Measurements from ENCODE around the gene PARP8.

The PARP8 gene

DNA sequence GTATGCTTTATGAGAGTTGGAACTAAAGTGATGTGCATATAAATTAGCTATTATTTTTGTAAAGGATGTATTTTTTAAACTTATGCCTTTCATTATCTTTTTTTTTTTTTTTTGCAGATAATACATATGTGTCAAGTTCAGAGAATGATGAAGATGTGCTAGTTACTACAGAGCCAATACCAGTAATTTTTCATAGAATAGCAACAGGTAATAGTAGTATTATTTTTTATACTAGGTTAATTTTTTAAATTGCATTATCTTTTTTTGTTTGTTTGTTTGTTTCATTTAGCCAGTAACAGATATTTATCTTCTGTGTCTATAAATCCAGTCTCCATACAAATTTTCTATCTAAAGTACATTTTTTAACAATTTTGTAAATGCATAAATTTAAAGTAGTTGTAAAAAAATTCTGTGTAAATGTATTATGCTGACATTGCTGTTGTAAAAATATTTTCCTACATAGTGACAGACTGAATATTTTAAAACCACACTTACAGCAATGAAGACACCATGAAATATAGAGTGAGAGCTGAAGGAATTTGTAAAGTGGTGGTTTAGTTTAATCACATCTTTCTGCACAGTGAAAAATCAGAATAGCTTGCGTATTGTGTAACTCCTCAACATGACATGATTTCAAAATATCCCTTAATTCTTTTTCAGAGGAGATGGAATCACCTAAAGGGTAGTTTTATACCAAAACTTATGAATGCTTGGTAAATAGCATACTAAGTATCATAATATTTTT is 93.3 kb downstream of the PARP8 start:
- no peak overlapping the region for H3K4me3 ChIP-seq (ENCODE audit: low read length)
- TF ChIP-seq, protein P1, sequence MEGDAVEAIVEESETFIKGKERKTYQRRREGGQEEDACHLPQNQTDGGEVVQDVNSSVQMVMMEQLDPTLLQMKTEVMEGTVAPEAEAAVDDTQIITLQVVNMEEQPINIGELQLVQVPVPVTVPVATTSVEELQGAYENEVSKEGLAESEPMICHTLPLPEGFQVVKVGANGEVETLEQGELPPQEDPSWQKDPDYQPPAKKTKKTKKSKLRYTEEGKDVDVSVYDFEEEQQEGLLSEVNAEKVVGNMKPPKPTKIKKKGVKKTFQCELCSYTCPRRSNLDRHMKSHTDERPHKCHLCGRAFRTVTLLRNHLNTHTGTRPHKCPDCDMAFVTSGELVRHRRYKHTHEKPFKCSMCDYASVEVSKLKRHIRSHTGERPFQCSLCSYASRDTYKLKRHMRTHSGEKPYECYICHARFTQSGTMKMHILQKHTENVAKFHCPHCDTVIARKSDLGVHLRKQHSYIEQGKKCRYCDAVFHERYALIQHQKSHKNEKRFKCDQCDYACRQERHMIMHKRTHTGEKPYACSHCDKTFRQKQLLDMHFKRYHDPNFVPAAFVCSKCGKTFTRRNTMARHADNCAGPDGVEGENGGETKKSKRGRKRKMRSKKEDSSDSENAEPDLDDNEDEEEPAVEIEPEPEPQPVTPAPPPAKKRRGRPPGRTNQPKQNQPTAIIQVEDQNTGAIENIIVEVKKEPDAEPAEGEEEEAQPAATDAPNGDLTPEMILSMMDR (conservative IDR thresholded peaks at IDR 0.05; ENCODE audit: low read depth, low read length) = no peak
- no peak for DNase-seq (ENCODE audit: low read depth)

DNA sequence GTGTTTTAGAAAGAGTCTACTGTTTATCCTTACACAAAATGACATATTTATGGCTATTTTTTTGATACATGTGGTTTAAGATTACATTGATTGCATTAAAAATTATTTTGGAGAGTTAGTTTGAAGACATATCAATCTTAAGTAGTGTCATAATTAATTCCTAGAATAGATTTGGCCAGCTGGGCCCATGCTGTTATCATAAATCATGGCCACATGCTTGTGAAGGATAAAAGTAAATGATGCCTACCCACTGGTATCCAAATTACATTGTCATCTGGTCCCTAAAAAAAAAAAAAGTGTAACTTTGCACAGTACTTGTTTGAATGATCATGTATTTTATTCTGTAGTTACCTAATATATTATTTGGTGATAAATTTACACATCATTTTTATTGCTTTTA is 96.9 kb downstream of the PARP8 start:
- H3K4me3 ChIP-seq (ENCODE audit: low read length) = no peak overlapping the region
- TF ChIP-seq, protein P1 (conservative IDR thresholded peaks at IDR 0.05; ENCODE audit: low read depth, low read length) = no peak
- no peak for DNase-seq (ENCODE audit: low read depth)

DNA sequence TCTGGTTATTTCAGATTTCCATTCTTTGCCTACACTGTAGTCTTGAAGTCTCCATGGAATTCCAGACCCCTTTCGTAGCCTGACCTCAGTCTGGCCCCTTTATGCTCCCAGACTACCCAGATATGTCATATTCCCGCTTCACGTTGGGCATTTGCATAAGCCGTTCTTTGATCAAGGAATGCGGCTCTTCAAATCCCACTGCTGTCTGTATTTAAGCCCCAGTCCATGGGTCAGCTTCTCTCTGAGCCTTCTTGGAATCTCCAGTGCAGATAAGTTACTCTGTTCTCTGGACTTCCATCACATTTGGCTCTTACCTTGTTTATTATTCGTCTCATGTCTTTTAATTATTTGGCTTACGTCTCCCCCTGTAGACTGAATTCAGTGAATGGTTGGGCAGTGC is 97.4 kb downstream of the PARP8 start:
- no peak for DNase-seq (ENCODE audit: low read depth)
- H3K4me3 ChIP-seq (ENCODE audit: low read length) = no peak overlapping the region
- TF ChIP-seq, protein P1 (conservative IDR thresholded peaks at IDR 0.05; ENCODE audit: low read depth, low read length) = no peak

DNA sequence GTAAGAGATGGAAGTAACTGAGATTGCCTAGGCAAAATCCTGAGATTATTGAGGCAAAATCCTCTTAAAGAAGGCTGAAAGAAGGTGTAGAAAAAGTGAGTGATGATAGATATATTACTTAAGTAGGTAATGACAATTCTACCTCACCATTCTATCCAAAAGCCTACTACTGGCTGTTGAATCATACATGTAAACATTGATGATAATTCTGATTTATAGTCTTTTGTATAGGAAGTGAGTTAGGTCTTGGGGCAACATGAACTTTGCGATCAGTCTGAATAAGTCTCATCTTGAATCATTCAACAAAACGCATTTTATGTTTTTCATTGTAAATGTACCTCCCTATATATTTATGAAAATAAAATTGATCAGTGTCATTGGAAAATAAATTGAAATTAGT is 99.6 kb downstream of the PARP8 start:
- no peak for DNase-seq (ENCODE audit: low read depth)
- TF ChIP-seq, protein P1 (conservative IDR thresholded peaks at IDR 0.05; ENCODE audit: low read depth, low read length) = no peak
- H3K4me3 ChIP-seq (ENCODE audit: low read length) = no peak overlapping the region

DNA sequence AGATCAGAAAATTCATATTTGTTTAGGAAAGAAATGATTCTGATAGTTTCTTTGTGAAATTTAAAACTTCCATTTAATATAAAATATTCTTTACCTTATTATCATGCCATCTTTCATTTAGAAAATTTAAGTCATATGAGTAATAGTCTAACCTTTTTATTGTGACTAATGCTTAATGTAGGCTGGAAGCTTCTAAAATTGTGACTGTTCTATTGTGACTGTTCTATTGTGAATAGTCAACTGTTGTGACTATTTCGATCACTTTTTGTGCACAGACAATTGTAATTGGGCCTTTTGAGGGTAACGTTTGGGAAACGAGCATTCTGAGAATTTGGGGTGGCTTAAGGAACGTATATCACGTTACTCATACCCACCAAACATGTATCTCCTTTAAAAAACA is 100.0 kb downstream of the PARP8 start:
- TF ChIP-seq, protein P1 (conservative IDR thresholded peaks at IDR 0.05; ENCODE audit: low read depth, low read length) = no peak
- DNase-seq (ENCODE audit: low read depth) = no peak

DNA sequence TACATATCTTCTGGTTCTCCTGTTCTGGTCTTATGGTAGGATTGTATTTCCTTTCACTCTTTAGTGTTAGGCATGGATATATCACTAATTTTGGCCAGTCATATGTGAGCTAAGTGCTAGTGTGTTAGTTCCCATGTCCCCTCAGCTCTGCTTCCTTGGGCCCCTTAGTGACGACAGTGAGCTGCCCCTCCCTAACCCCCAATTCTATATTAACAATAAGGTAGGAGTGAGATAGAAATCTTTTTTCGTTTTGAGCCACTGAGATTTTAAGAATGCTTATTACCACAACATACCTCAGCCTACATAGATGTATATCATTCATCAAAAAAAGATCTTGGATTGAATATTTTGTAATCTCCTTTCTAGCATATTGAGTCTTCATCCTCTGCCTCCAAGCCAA is 100.5 kb downstream of the PARP8 start:
- no peak for DNase-seq (ENCODE audit: low read depth)
- H3K4me3 ChIP-seq (ENCODE audit: low read length) = no peak overlapping the region
- TF ChIP-seq, protein P1 (conservative IDR thresholded peaks at IDR 0.05; ENCODE audit: low read depth, low read length) = no peak

More for the DNA sequence above, 100.0 kb downstream of the PARP8 start:
- no peak overlapping the region for H3K4me3 ChIP-seq (ENCODE audit: low read length)

DNA sequence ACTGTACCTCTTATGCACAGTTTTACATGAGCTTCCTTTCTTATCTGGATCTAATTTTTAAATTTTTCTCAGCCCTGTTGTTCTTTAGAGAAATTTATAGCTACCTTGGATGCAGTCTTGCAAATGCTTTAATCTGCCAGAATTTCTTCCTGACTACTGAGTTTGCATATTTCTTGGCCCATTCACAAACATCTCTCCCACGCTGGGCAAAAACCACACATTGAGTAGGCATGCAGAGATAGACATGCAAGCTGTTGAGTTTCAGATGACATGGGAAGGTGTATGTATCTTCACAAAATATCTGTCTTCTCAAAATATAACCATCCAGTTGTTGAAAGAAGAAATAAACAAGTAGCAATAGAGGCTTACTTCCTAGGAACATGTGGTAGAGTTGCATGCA is 101.2 kb downstream of the PARP8 start:
- TF ChIP-seq, protein P1 (conservative IDR thresholded peaks at IDR 0.05; ENCODE audit: low read depth, low read length) = no peak
- H3K4me3 ChIP-seq (ENCODE audit: low read length) = no peak overlapping the region
- DNase-seq (ENCODE audit: low read depth) = no peak

Measured in retinal pigment epithelial cell (primary cell).